IMR-90 (cell line): ENCODE results near the gene HHIPL1. TPM values are rescaled to one million over a fixed set of nuclear protein-coding genes. Genes with fewer than 3 reads are reported as not detected.

Experiments
- ATAC-seq: fragments of 200-7000 bp; cut with Tn5 transposase; 2 replicates; pipeline ENCODE4 v1.9.1; 2020; ENCODE audit warnings: low read depth, mild to moderate bottlenecking, moderate library complexity
- BruUV-seq: library from RNA; stranded (reverse); fragments of 400-500 nt; replicated peaks from 2 replicates; lab custom pipeline; 2021; lab: Mats Ljungman, UMichigan
- CTCF ChIA-PET: fragments of 300-600 bp; formaldehyde crosslinking; extraction: SDS; loops from one replicate; lab custom pipeline; 2021; ENCODE audit warnings: antibody characterized with exemption; lab: Yijun Ruan, JAX
- POLR2A ChIA-PET: fragments of 300-600 bp; sonication (Branson Sonifier 250); formaldehyde crosslinking; loops from one replicate; lab custom pipeline; 2022; ENCODE audit warnings: antibody characterized with exemption; ENCODE audit not compliant: unreplicated experiment; lab: Charles Lee
- DNase-seq: peaks from one replicate; pipeline ENCODE4 v3.0.0; 2013
- H2AFZ ChIP-seq: replicated peaks from 2 replicates; pipeline ENCODE3; 2013; ENCODE audit warnings: low read length, mild to moderate bottlenecking; ENCODE audit not compliant: poor library complexity
- H2AK5ac ChIP-seq: 2 replicates; pipeline ENCODE4 v1.6.1; 2013; ENCODE audit warnings: low read depth, low read length, inconsistent platforms
- H2AK9ac ChIP-seq: replicated peaks from 2 replicates; pipeline ENCODE3; 2013; ENCODE audit warnings: mild to moderate bottlenecking, low read depth, low read length, moderate library complexity; ENCODE audit not compliant: poor library complexity
- H2BK120ac ChIP-seq: 2 replicates; pipeline ENCODE4 v1.6.1; 2013; ENCODE audit warnings: low read depth, low read length, inconsistent platforms
- H2BK15ac ChIP-seq: 3 replicates; pipeline ENCODE4 v1.6.1; 2013; ENCODE audit warnings: low read depth, low read length, inconsistent platforms
- H2BK20ac ChIP-seq: 2 replicates; pipeline ENCODE4 v1.6.1; 2013; ENCODE audit warnings: low read depth, mild to moderate bottlenecking, inconsistent platforms, low read length, moderate library complexity
- H2BK5ac ChIP-seq: 2 replicates; pipeline ENCODE4 v1.6.1; 2013; ENCODE audit warnings: mild to moderate bottlenecking, low read depth, low read length, inconsistent platforms; ENCODE audit not compliant: poor library complexity, severe bottlenecking
- H3K14ac ChIP-seq: replicated peaks from 2 replicates; pipeline ENCODE4 v1.6.1; 2013; ENCODE audit warnings: low read depth, low read length, inconsistent platforms
- H3K18ac ChIP-seq: 2 replicates; pipeline ENCODE4 v1.6.1; 2013; ENCODE audit warnings: low read depth, low read length, control low read depth
- H3K23ac ChIP-seq: 2 replicates; pipeline ENCODE4 v1.6.1; 2013; ENCODE audit warnings: low read depth, low read length, inconsistent platforms
- H3K27ac ChIP-seq: 2 replicates; pipeline ENCODE4 v1.5.1; 2013; ENCODE audit warnings: mild to moderate bottlenecking, control low read depth, low read length; ENCODE audit not compliant: insufficient read depth
- H3K27me3 ChIP-seq: 2 replicates; pipeline ENCODE4 v1.6.1; 2013; ENCODE audit warnings: low read length; ENCODE audit not compliant: control insufficient read depth, insufficient read depth
- H3K36me3 ChIP-seq: 2 replicates; pipeline ENCODE4 v1.6.1; 2013; ENCODE audit warnings: low read length, mixed read lengths; ENCODE audit not compliant: control insufficient read depth, insufficient read depth
- H3K4ac ChIP-seq: 2 replicates; pipeline ENCODE4 v1.6.1; 2013; ENCODE audit warnings: low read depth, low read length, inconsistent platforms
- H3K4me1 ChIP-seq: 2 replicates; pipeline ENCODE4 v1.6.1; 2013; ENCODE audit warnings: low read length, mixed read lengths; ENCODE audit not compliant: control insufficient read depth, insufficient read depth
- H3K4me2 ChIP-seq: 2 replicates; pipeline ENCODE4 v1.6.1; 2013; ENCODE audit warnings: low read depth, mild to moderate bottlenecking, control low read depth, low read length, moderate library complexity
- H3K4me3 ChIP-seq: 2 replicates; pipeline ENCODE4 v1.5.1; 2013; ENCODE audit warnings: low read depth, mild to moderate bottlenecking, control low read depth, low read length, moderate library complexity; ENCODE audit not compliant: insufficient read depth
- H3K56ac ChIP-seq: 2 replicates; pipeline ENCODE4 v1.6.1; 2013; ENCODE audit warnings: low read length, inconsistent platforms; ENCODE audit not compliant: insufficient read depth; ENCODE audit errors: extremely low read depth
- H3K79me1 ChIP-seq, 2 experiments: 2 replicates each; pipeline ENCODE4 v1.6.1; 2013; ENCODE audit warnings: low read length in 2 of 2, inconsistent platforms in 1 of 2, low read depth in 1 of 2
- H3K9ac ChIP-seq: 2 replicates; pipeline ENCODE4 v1.6.1; 2013; ENCODE audit warnings: low read depth, low read length, control low read depth
- H3K9me1 ChIP-seq: 2 replicates; pipeline ENCODE4 v1.6.1; 2013; ENCODE audit warnings: low read length, inconsistent platforms; ENCODE audit not compliant: insufficient read depth
- H3K9me3 ChIP-seq: 2 replicates; pipeline ENCODE4 v1.6.1; 2013; ENCODE audit warnings: low read length; ENCODE audit not compliant: control insufficient read depth, insufficient read depth
- H4K20me1 ChIP-seq: 2 replicates; pipeline ENCODE4 v1.6.1; 2013; ENCODE audit warnings: low read length, inconsistent platforms; ENCODE audit not compliant: insufficient read depth
- H4K5ac ChIP-seq: 2 replicates; pipeline ENCODE4 v1.6.1; 2013; ENCODE audit warnings: mild to moderate bottlenecking, low read depth, low read length, control low read depth
- H4K8ac ChIP-seq, 2 experiments: 2 replicates each; pipeline ENCODE4 v1.6.1; 2013; ENCODE audit warnings: low read depth in 2 of 2, low read length in 2 of 2, control low read depth in 1 of 2, inconsistent platforms in 1 of 2
- H4K91ac ChIP-seq: 2 replicates; pipeline ENCODE4 v1.6.1; 2013; ENCODE audit warnings: low read depth, low read length, inconsistent platforms; ENCODE audit not compliant: insufficient read depth
- NFE2L2 ChIP-seq: fragments of 150-350 bp; IDR thresholded peaks from 2 replicates; pipeline ENCODE4 v1.6.1; 2016; ENCODE audit warnings: low read depth, mild to moderate bottlenecking, low read length
- RCOR1 ChIP-seq: IDR thresholded peaks from 2 replicates; pipeline ENCODE4 v1.6.1; 2012; ENCODE audit warnings: mild to moderate bottlenecking, low read length, improper control_type of control experiment; ENCODE audit not compliant: insufficient replicate concordance
- SMC3 ChIP-seq: fragments of 150-350 bp; IDR thresholded peaks from 2 replicates; pipeline ENCODE4 v1.6.1; 2016; ENCODE audit warnings: low read depth, mild to moderate bottlenecking, antibody characterized with exemption, low read length, moderate library complexity
- WGBS, 2 experiments: methylation state at CpG; one replicate each; pipeline versions ENCODE4 v1.1.5 to v1.1.7; 2013; ENCODE audit warnings: missing lambda C conversion rate in 2 of 2; ENCODE audit not compliant: insufficient read length in 1 of 2; ENCODE audit errors: extremely low coverage in 2 of 2; 5-methylcytosine and 5-hydroxymethylcytosine counted together
- dilution Hi-C: fragments of 300-500 bp; cut with HindIII; formaldehyde crosslinking; loops from one replicate; pipeline ENCODE4 v1.14.3; 2018; ENCODE audit warnings: low sequenced_read_pairs; ENCODE audit not compliant: unreplicated experiment
- in situ Hi-C: fragments of 300-500 bp; cut with MboI; formaldehyde crosslinking; loops from 3 replicates; pipeline ENCODE4 v1.14.3; 2019; ENCODE audit warnings: low sequenced_read_pairs, inconsistent platforms, mixed read lengths
- intact Hi-C: fragments of 100-400 bp; cut with micrococcal nuclease; formaldehyde crosslinking; loops from 2 replicates; pipeline ENCODE4 v1.10.0; 2022
- polyA plus RNA-seq, 3 experiments: library from polyadenylated mRNA; depleted of rRNA; stranded (reverse); fragments of >200 nt; gene quantifications; 2 replicates each; pipeline ENCODE4 v1.2.3, GENCODE V29; 2012; ENCODE audit warnings: low replicate concordance in 1 of 3
- total RNA-seq: library from RNA; depleted of rRNA; stranded (reverse); fragments of >200 nt; gene quantifications from 2 replicates; pipeline ENCODE4 v1.2.3, GENCODE V29; 2012
- TF ChIP-seq, protein P1 (sequence below): conservative IDR thresholded peaks from 2 replicates; pipeline ENCODE4 v1.5.1; 2012; ENCODE audit warnings: mild to moderate bottlenecking, low read depth, low read length, improper control_type of control experiment
- TF ChIP-seq, protein P2 (sequence below): fragments of 150-350 bp; IDR thresholded peaks from 2 replicates; pipeline ENCODE4 v1.6.1; 2016; ENCODE audit warnings: low read depth, mild to moderate bottlenecking, low read length, moderate library complexity, borderline replicate concordance

Gene HHIPL1
- total and polyA plus RNA-seq, 2 of the 4 experiments (the other 2 are of a cell fraction) = 0.65 to 0.72 TPM

DNA sequence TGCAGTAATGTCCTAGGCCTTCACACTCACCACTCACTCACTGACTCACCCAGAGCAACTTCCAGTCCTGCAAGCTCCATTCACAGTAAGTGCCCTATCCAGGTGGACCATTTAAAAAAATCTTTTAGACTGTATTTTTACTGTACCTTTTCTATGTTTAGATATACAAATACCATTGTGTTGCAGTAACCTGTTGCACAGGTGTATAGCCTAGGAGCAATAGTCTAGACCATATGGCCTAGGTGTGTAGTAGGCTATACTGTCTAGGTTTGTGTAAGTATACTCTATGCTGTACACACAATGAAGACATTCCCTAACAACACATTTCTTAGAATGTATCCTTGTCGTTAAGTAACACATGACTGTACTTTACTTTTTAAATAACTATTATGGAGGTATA is 56.3 kb downstream of the HHIPL1 start:
- no peak overlapping the region for H2AK5ac ChIP-seq
- BruUV-seq = no TSS peak

More for the DNA sequence above, 56.3 kb downstream of the HHIPL1 start:
- H3K9me1 ChIP-seq = no peaks in the 10 kb centered on the region
- H2BK20ac ChIP-seq = no peak overlapping the region
- H3K14ac ChIP-seq = no peak overlapping the region
- WGBS, 2 experiments = no CpG with 5 or more reads among the region's 1 CpG
- no peak overlapping the region for H3K56ac ChIP-seq
- ChIA-PET POLR2A (no interaction called here), CTCF (interaction anchor here (0.6 kb wide), 1 partner anchor 195 kb away, joined by 3 read pairs; no protein-coding TSS in a partner anchor)
- no peak overlapping the region for H3K4me2 ChIP-seq
- H4K8ac ChIP-seq = no peak overlapping the region
- peaks cover 10% of the 10 kb centered on the region for H3K9me3 ChIP-seq
- peaks cover 15% of the 10 kb centered on the region for H3K27me3 ChIP-seq
- H3K4me3 ChIP-seq = no peak overlapping the region
- in situ Hi-C loops (no loop called here), dilution Hi-C loops (no loop called here), intact Hi-C loops (no loop called here)
- no peak for DNase-seq
- H3K4ac ChIP-seq = no peak overlapping the region
- no peaks in the 10 kb centered on the region for H3K36me3 ChIP-seq
- no peak overlapping the region for H2BK120ac ChIP-seq
- no peak overlapping the region for H4K5ac ChIP-seq
- H3K27ac ChIP-seq = no peak overlapping the region
- H4K20me1 ChIP-seq = no peaks in the 10 kb centered on the region
- H2BK15ac ChIP-seq = no peak overlapping the region
- H2BK5ac ChIP-seq = no peak overlapping the region
- H3K18ac ChIP-seq = no peak overlapping the region
- H2AFZ ChIP-seq = no peak overlapping the region
- H3K9ac ChIP-seq = no peak overlapping the region
- H3K23ac ChIP-seq = no peak overlapping the region
- H3K79me1 ChIP-seq = no peaks in the 10 kb centered on the region
- ATAC-seq = no peak
- no peak overlapping the region for H2AK9ac ChIP-seq
- H3K4me1 ChIP-seq = no peaks in the 10 kb centered on the region
- TF ChIP-seq, protein P1, sequence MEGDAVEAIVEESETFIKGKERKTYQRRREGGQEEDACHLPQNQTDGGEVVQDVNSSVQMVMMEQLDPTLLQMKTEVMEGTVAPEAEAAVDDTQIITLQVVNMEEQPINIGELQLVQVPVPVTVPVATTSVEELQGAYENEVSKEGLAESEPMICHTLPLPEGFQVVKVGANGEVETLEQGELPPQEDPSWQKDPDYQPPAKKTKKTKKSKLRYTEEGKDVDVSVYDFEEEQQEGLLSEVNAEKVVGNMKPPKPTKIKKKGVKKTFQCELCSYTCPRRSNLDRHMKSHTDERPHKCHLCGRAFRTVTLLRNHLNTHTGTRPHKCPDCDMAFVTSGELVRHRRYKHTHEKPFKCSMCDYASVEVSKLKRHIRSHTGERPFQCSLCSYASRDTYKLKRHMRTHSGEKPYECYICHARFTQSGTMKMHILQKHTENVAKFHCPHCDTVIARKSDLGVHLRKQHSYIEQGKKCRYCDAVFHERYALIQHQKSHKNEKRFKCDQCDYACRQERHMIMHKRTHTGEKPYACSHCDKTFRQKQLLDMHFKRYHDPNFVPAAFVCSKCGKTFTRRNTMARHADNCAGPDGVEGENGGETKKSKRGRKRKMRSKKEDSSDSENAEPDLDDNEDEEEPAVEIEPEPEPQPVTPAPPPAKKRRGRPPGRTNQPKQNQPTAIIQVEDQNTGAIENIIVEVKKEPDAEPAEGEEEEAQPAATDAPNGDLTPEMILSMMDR = no peak
- TF ChIP-seq RCOR1 (no peak), NFE2L2 (no peak), SMC3 (no peak)
- TF ChIP-seq, protein P2, sequence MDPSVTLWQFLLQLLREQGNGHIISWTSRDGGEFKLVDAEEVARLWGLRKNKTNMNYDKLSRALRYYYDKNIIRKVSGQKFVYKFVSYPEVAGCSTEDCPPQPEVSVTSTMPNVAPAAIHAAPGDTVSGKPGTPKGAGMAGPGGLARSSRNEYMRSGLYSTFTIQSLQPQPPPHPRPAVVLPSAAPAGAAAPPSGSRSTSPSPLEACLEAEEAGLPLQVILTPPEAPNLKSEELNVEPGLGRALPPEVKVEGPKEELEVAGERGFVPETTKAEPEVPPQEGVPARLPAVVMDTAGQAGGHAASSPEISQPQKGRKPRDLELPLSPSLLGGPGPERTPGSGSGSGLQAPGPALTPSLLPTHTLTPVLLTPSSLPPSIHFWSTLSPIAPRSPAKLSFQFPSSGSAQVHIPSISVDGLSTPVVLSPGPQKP = no peak
- H4K91ac ChIP-seq = no peak overlapping the region
